CD4-positive, alpha-beta memory T cell (primary cell): Measurements from ENCODE around the gene PTPN14. TPM values are rescaled to one million over a fixed set of nuclear protein-coding genes. Genes with fewer than 3 reads are reported as not detected.
"Not testable (repeated sequence)": the region's sequence is repeated elsewhere in the genome, so short reads cannot be mapped to it uniquely, and the experiment has no call there.

Experiments used
- CTCF ChIA-PET: fragments of 350-600 bp; sonication (Branson Sonifier 250); formaldehyde crosslinking; loops from one replicate; lab custom pipeline; 2021; ENCODE audit warnings: inconsistent platforms; ENCODE audit not compliant: partially characterized antibody; lab: Charles Lee
- POLR2A ChIA-PET: fragments of 350-600 bp; sonication (Branson Sonifier 250); formaldehyde crosslinking; loops from one replicate; lab custom pipeline; 2021; ENCODE audit not compliant: partially characterized antibody; lab: Charles Lee
- DNase-seq, 5 donors: peaks; one replicate each; pipeline versions ENCODE4 v3.0.0 to v3.0.0-alpha.2; 2020 to 2022; ENCODE audit warnings: mixed read lengths in 1 of 5
- H3K27ac ChIP-seq: one replicate; pipeline ENCODE4 v1.7.0; 2013; ENCODE audit warnings: low read depth, low read length
- H3K27me3 ChIP-seq: 2 replicates; pipeline ENCODE4 v1.7.0; 2013; ENCODE audit warnings: mild to moderate bottlenecking, low read length, moderate library complexity; ENCODE audit not compliant: insufficient read depth
- H3K36me3 ChIP-seq: 2 replicates; pipeline ENCODE4 v1.7.0; 2013; ENCODE audit warnings: mild to moderate bottlenecking, low read length, moderate library complexity; ENCODE audit not compliant: insufficient read depth
- H3K4me1 ChIP-seq: 2 replicates; pipeline ENCODE4 v1.7.0; 2013; ENCODE audit warnings: mild to moderate bottlenecking, low read length, moderate library complexity; ENCODE audit not compliant: insufficient read depth
- H3K4me3 ChIP-seq, 2 donors: one replicate each; pipeline ENCODE4 v1.7.0; 2013; ENCODE audit warnings: low read length in 2 of 2, mild to moderate bottlenecking in 1 of 2
- H3K9me3 ChIP-seq, 2 donors: one replicate each; pipeline ENCODE4 v1.7.0; 2013; ENCODE audit warnings: low read length in 2 of 2, control low read depth in 1 of 2; ENCODE audit not compliant: control insufficient read depth in 1 of 2
- H3K27ac Mint-ChIP-seq, 7 donors: one replicate each; pipeline ENCODE4 v1.8.0; 2020 to 2021; ENCODE audit warnings: mixed read lengths in 7 of 7, mild to moderate bottlenecking in 6 of 7, inconsistent platforms in 3 of 7, moderate library complexity in 3 of 7
- H3K27me3 Mint-ChIP-seq, 2 donors: one replicate each; pipeline ENCODE4 v1.8.0; 2020 to 2021; ENCODE audit warnings: mixed read lengths in 2 of 2
- H3K36me3 Mint-ChIP-seq, 2 donors: one replicate each; pipeline ENCODE4 v1.8.0; 2020 to 2021; ENCODE audit warnings: mixed read lengths in 2 of 2, inconsistent platforms in 1 of 2, mild to moderate bottlenecking in 1 of 2
- H3K4me1 Mint-ChIP-seq, 4 donors: one replicate each; pipeline ENCODE4 v1.8.0; 2020 to 2021; ENCODE audit warnings: mixed read lengths in 4 of 4, mild to moderate bottlenecking in 1 of 4
- H3K4me3 Mint-ChIP-seq, 8 donors: one replicate each; pipeline ENCODE4 v1.8.0; 2020 to 2021; ENCODE audit warnings: mixed read lengths in 8 of 8, mild to moderate bottlenecking in 7 of 8, moderate library complexity in 6 of 8, inconsistent platforms in 3 of 8
- H3K9me3 Mint-ChIP-seq, 8 donors: one replicate each; pipeline ENCODE4 v1.8.0; 2020 to 2021; ENCODE audit warnings: mixed read lengths in 8 of 8, mild to moderate bottlenecking in 5 of 8, inconsistent platforms in 3 of 8, moderate library complexity in 1 of 8
- intact Hi-C: fragments of 100-400 bp; cut with micrococcal nuclease; formaldehyde crosslinking; loops from one replicate; pipeline ENCODE4 v1.15.1; 2023
- polyA plus RNA-seq, 2 donors: library from polyadenylated mRNA; unstranded; fragments of 300-500 nt; fragmentation: Illumina TruSeq; gene quantifications; one replicate each; pipeline ENCODE4 v1.2.3, GENCODE V29; 2021
- total RNA-seq, 2 experiments: library from RNA; stranded (reverse); gene quantifications; one replicate each; pipeline ENCODE4 v1.2.3, GENCODE V29; 2021

The PTPN14 gene
- total and polyA plus RNA-seq, 4 experiments from 2014 or later = 0.03 to 0.28 (median 0.20) TPM; not detected in 1

DNA sequence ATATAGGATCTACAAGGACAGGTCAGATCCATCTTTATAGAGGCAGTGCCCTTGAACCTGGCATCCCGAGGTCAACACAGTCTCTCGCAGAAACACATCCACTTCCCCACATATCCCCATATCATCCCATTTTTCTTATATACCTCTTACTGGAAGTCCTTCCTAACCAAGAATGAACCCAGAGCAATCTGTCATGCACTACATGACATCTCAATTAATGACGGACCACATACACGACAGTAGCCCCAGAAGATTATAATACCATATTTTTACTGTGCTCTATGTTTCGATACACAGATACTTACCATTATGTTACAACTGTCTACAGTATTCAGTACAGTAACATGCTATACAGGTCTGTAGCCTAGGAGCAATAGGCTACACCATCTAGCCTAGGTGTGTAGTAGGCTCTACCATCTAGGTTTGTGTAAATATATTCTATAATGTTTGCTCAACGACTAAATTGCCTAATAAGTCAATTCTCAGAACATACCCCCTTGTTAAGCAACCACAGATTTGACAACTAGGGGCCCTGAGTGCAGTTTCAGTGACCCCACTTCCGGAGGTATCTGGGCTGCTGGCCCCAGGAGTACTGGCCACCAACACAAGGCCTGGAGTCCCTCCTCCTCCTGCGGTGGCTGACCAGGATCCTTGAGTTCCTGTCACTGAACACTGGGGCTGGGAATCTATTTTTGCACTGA lies 28.1 kb downstream of the PTPN14 start:
- no peaks in the 10 kb centered on the region for H3K36me3 Mint-ChIP-seq
- CTCF ChIA-PET = no interaction called here

DNA sequence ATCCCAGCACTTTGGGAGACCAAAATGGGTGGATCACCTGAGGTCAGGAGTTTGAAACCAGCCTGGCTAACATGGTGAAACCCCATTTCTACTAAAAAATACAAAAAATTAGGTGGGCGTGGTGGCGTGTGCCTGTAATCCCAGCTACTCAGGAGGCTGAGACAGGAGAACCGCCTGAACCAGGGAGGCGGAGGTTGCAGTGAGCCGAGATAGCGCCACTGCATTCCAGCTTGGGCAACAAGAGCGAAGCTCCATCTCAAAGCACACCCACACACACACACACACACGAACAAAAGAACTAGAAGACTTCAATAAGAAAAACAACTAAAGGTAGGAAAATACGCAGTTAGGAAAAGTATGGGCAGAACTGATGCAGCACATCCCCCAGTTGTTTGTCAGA lies 29.9 kb downstream of the PTPN14 start:
- H3K9me3 Mint-ChIP-seq, H3K4me1 Mint-ChIP-seq, H3K36me3 ChIP-seq, H3K27me3 ChIP-seq, H3K4me1 ChIP-seq, H3K36me3 Mint-ChIP-seq, H3K4me3 ChIP-seq, intact Hi-C loops, H3K27ac Mint-ChIP-seq, H3K27ac ChIP-seq, DNase-seq, POLR2A ChIA-PET, H3K9me3 ChIP-seq, H3K4me3 Mint-ChIP-seq: not testable (repeated sequence)
- CTCF ChIA-PET = interaction anchor here (0.9 kb wide), 1 partner anchor 190 kb away, joined by 3 read pairs; no protein-coding TSS in a partner anchor
- H3K27me3 Mint-ChIP-seq = peaks cover 3 to 11% of the 10 kb centered on the region in 2 donors

More for the DNA sequence above, 28.1 kb downstream of the PTPN14 start:
- no peak overlapping the region for H3K4me3 ChIP-seq
- no peaks in the 10 kb centered on the region for H3K27me3 ChIP-seq
- H3K27ac ChIP-seq = no peak overlapping the region
- Mint-ChIP-seq H3K27me3 (peaks cover 3 to 8% of the 10 kb centered on the region in 2 donors), H3K4me1 (peaks cover 0 to 9% (median 2%) of the 10 kb centered on the region in 4 donors), H3K27ac (no peak overlapping the region), H3K9me3 (no peaks in the 10 kb centered on the region), H3K4me3 (no peak overlapping the region)
- intact Hi-C loops = no loop called here
- H3K36me3 ChIP-seq = no peaks in the 10 kb centered on the region
- H3K9me3 ChIP-seq = no peaks in the 10 kb centered on the region
- POLR2A ChIA-PET = no interaction called here
- H3K4me1 ChIP-seq = no peaks in the 10 kb centered on the region
- no peak for DNase-seq

DNA sequence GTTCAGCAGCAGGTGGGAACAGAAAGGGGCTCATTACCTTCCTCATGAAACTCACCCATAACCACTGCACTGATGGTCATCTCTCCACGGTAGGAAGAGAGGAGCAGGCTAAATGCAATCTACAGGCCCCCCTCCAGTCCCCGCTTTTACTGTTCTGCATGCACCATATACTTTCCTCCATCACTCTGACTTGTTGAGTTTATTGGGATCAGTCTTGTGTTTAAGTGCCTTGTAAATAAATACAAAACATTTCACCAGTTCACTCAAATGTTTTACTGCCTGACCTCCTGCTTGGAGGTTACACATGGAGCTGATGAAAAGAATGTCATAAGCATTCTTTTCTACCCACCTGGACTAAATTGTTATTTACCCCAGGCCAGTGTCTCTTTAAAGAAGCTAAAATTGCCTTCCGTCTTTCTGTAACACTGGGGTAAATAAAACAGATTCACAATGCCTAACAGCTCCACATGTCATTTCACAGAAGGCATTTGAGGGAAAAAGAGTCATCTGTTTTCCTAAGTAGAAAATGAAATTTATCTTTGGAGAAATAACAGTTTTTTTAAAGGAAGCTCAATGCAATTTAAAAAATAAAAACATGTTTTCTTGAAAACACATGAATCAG lies 30.7 kb downstream of the PTPN14 start:
- Histone ChIP-seq H3K9me3 (no peaks in the 10 kb centered on the region), H3K4me1 (peaks cover 6% of the 10 kb centered on the region), H3K4me3 (no peak overlapping the region), H3K36me3 (no peaks in the 10 kb centered on the region), H3K27ac (no peak overlapping the region), H3K27me3 (no peaks in the 10 kb centered on the region)
- Mint-ChIP-seq H3K36me3 (no peaks in the 10 kb centered on the region), H3K9me3 (no peaks in the 10 kb centered on the region), H3K4me3 (no peak overlapping the region), H3K4me1 (peaks cover 0 to 16% (median 6%) of the 10 kb centered on the region in 4 donors), H3K27ac (no peak overlapping the region), H3K27me3 (peaks cover 3 to 11% of the 10 kb centered on the region in 2 donors)
- intact Hi-C loops = no loop called here
- ChIA-PET CTCF (interaction anchor here (0.9 kb wide), 1 partner anchor 189 kb away, joined by 3 read pairs; no protein-coding TSS in a partner anchor), POLR2A (no interaction called here)
- DNase-seq = no peak

DNA sequence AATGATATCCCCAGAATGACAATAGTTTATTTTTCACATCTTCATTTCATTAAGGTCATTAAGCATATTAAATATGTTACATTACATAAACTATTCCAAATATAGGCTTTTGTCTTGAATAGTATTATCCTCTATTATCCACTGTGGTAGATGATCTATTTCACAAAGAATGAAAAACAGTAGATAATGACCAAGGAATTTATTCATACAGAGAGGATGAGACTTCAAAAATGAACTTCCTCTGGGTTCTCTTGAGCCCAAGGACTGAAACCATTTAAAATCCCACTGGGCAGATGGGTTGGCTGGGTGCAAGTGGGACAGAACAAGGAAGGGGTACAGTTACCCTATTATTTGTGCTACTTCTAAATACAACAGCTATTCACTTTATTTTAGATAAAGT lies 33.0 kb downstream of the PTPN14 start:
- H3K4me3 ChIP-seq = no peak overlapping the region
- POLR2A ChIA-PET = no interaction called here
- H3K9me3 ChIP-seq = no peaks in the 10 kb centered on the region
- CTCF ChIA-PET = no interaction called here
- peaks cover 6% of the 10 kb centered on the region for H3K4me1 ChIP-seq
- Mint-ChIP-seq H3K9me3 (no peaks in the 10 kb centered on the region), H3K27ac (no peak overlapping the region), H3K36me3 (no peaks in the 10 kb centered on the region), H3K4me1 (peaks cover 0 to 8% (median 4%) of the 10 kb centered on the region in 4 donors), H3K27me3 (peaks cover 2 to 7% of the 10 kb centered on the region in 2 donors), H3K4me3 (no peak overlapping the region)
- H3K27ac ChIP-seq = no peak overlapping the region
- DNase-seq = no peak
- no peaks in the 10 kb centered on the region for H3K27me3 ChIP-seq
- no peaks in the 10 kb centered on the region for H3K36me3 ChIP-seq
- intact Hi-C loops = no loop called here

DNA sequence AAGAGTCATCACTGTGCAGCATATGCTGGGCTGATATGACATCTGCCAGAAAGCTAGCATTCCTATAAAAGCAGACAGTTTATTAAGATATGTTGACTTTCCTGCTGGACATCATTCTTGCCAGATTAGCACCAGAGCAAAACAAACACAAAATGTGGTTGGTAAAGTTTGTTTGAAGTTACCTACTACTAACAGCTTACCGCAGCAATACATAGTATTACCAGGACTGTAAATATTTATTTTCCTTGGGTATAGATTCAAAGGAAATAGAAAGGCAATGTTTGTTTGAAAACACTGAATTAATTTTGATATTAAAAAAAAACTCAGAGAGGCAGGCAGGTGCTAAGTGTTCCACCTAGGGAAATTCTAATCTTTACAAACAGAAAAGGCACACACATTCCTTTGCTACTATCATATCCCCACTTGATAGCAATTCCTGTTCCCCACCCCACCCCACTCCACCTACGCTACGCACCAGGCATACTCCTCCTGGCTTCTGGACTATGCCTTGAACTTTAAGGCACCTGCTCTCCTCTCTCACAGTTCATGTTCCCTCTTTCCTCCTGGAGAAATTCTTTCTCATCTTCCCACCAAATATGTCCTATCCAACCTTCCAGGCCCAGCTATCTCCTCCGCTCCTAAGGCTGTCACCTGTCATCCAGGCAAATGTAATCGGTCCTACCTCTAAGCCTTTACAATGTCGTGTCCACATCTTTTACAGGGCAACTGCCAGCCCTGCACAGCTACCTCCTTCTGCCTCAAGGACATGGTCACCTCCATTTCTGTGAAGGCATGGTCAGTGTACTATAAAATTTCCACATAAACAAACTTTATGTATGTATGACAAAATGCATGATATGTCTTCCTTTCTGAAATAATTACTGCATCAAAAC lies 34.7 kb downstream of the PTPN14 start:
- Mint-ChIP-seq H3K9me3 (peaks cover 0 to 2% (median 0%) of the 10 kb centered on the region in 8 donors), H3K4me3 (no peak overlapping the region), H3K27me3 (peaks cover 0 to 4% of the 10 kb centered on the region in 2 donors), H3K4me1 (peaks cover 0 to 8% (median 4%) of the 10 kb centered on the region in 4 donors), H3K27ac (no peak overlapping the region), H3K36me3 (no peaks in the 10 kb centered on the region)
- no peak for DNase-seq
- intact Hi-C loops = no loop called here
- Histone ChIP-seq H3K9me3 (no peaks in the 10 kb centered on the region), H3K27ac (no peak overlapping the region), H3K27me3 (no peaks in the 10 kb centered on the region), H3K4me3 (no peak overlapping the region), H3K4me1 (peaks cover 6% of the 10 kb centered on the region), H3K36me3 (no peaks in the 10 kb centered on the region)
- ChIA-PET POLR2A (no interaction called here), CTCF (no interaction called here)

DNA sequence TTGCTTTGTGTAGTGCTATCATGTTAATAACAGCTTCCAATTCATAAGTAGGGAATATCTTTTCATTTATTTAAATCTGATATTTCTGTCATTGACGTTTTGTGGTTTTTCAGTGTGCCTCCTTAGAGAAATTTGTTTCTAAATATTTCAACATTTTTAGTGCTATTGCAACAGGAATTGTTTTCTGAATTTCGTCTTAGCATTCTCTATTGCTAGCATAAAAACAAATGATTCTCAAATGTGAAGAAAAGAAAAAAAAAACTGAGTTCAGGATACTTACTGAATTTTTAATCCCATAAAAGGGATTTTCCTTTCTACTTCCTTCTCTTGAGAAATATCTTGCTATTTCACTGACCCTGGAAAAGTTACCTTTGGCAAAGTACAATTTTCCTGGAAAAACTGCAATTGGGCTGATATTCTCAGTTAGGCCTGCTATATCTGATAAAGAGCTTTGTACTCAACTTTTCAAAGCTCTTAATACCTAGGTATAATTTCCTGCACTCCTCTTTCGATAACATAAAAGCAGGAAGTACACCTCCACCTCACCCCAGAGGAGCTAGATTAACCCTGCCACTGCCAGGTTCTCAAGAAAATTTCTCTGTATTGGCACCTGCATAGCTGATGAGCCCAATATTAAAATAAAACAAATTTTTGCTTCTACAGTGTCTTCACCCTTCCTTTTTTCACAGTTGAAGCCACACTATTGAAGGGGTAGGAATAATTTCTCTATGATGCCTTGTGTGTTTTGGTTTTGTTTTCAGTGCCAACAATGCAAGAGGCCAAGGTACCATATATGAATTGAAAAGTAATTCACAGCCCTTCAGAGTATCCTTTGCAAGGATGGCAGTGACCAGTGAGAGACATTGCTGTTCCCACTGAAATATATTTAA lies 35.6 kb downstream of the PTPN14 start:
- ChIA-PET POLR2A (no interaction called here), CTCF (no interaction called here)
- Histone ChIP-seq H3K27ac (no peak overlapping the region), H3K4me3 (no peak overlapping the region), H3K4me1 (peaks cover 6% of the 10 kb centered on the region), H3K36me3 (no peaks in the 10 kb centered on the region), H3K27me3 (no peaks in the 10 kb centered on the region), H3K9me3 (no peaks in the 10 kb centered on the region)
- Mint-ChIP-seq H3K36me3 (no peaks in the 10 kb centered on the region), H3K4me1 (peaks cover 0 to 8% (median 4%) of the 10 kb centered on the region in 4 donors), H3K27ac (no peak overlapping the region), H3K27me3 (peaks cover 0 to 4% of the 10 kb centered on the region in 2 donors), H3K9me3 (peaks cover 0 to 2% (median 0%) of the 10 kb centered on the region in 8 donors), H3K4me3 (no peak overlapping the region)
- no peak for DNase-seq
- intact Hi-C loops = no loop called here
